GM12873 (cell line): Measurements from ENCODE around the gene LAG3.

ENCODE experiments used
- CTCF ChIP-seq: IDR thresholded peaks from 2 replicates; pipeline ENCODE4 v1.5.1; 2012; ENCODE audit warnings: low read depth, mild to moderate bottlenecking, moderate library complexity, low read length, control low read depth; ENCODE audit not compliant: insufficient read depth; ENCODE audit errors: missing control alignments

LAG3 gene

GRCh38 chr12:6734506-6735387 is 37.6 kb upstream of the LAG3 start:
- no peak for TF ChIP-seq CTCF

- TF ChIP-seq CTCF = peak; percentile 55
Observed at GRCh38 chr12:6735448-6736191, 36.7 kb upstream of the LAG3 start.

- no peak for TF ChIP-seq CTCF
Observed at GRCh38 chr12:6736754-6737153, 35.6 kb upstream of the LAG3 start.

- TF ChIP-seq CTCF = no peak
Observed at GRCh38 chr12:6742834-6743233, 29.5 kb upstream of the LAG3 start.

- TF ChIP-seq CTCF = no peak
Observed at GRCh38 chr12:6745741-6746525, 26.4 kb upstream of the LAG3 start.

- TF ChIP-seq CTCF = no peak
Observed at GRCh38 chr12:6747216-6747615, 25.1 kb upstream of the LAG3 start.

GRCh38 chr12:6748761-6749160 is 23.6 kb upstream of the LAG3 start:
- TF ChIP-seq CTCF = no peak
